Heart right ventricle (tissue), 16 donors: ENCODE results near the gene CTSA. TPM values are rescaled to one million over a fixed set of nuclear protein-coding genes. Genes with fewer than 3 reads are reported as not detected.

Experiments used
- ATAC-seq, 8 donors: fragments of 200-7000 bp; cut with Tn5 transposase; one replicate each; pipeline ENCODE4 v1.9.1; 2020; ENCODE audit warnings: mild to moderate bottlenecking in 8 of 8, moderate library complexity in 8 of 8, moderate number of reproducible peaks in 1 of 8
- DNase-seq, 2 donors: peaks; one replicate each; pipeline ENCODE4 v3.0.0-alpha.2; 2020
- H3K27ac ChIP-seq, 10 donors: fragments of 200-600 bp; sonication (generic) in 2 of 10; one replicate each; pipeline versions ENCODE4 v1.5.0 to v1.8.0; 2020 to 2022; ENCODE audit warnings: mild to moderate bottlenecking in 3 of 10
- H3K27me3 ChIP-seq, 7 donors: fragments of 200-600 bp; one replicate each; pipeline ENCODE4 v1.8.0; 2021 to 2022; ENCODE audit warnings: mild to moderate bottlenecking in 2 of 7
- H3K36me3 ChIP-seq, 9 donors: fragments of 200-600 bp; sonication (generic) in 1 of 9; one replicate each; pipeline versions ENCODE4 v1.5.0 to v1.8.0; 2020 to 2022; ENCODE audit warnings: mild to moderate bottlenecking in 2 of 9
- H3K4me1 ChIP-seq, 9 donors: fragments of 200-600 bp; sonication (generic) in 1 of 9; one replicate each; pipeline versions ENCODE4 v1.5.0 to v1.8.0; 2020 to 2022; ENCODE audit warnings: mild to moderate bottlenecking in 4 of 9
- H3K4me3 ChIP-seq, 10 donors: fragments of 200-600 bp; sonication (generic) in 2 of 10; one replicate each; pipeline versions ENCODE4 v1.5.0 to v1.8.0; 2020 to 2022; ENCODE audit warnings: mild to moderate bottlenecking in 7 of 10, moderate library complexity in 2 of 10
- H3K9me3 ChIP-seq, 11 donors: fragments of 200-600 bp in 10 of 11; sonication (generic) in 2 of 11; one replicate each; pipeline versions ENCODE4 v1.5.0 to v1.8.0; 2013 to 2022; ENCODE audit warnings: mild to moderate bottlenecking in 2 of 11, control low read depth in 1 of 11, moderate library complexity in 1 of 11
- WGBS, 2 donors: extraction: QIAGEN DNeasy Blood & Tissue Kit; methylation state at CpG; one replicate each; pipeline ENCODE4 v1.1.7; 2013; ENCODE audit warnings: inconsistent platforms in 1 of 2; 5-methylcytosine and 5-hydroxymethylcytosine counted together
- intact Hi-C, 10 donors: fragments of 100-400 bp; cut with DNase I; formaldehyde crosslinking; loops; one replicate each; pipeline versions ENCODE4 v1.11.1 to v1.14.2; 2022
- polyA plus RNA-seq, 2 donors: library from polyadenylated mRNA; stranded (reverse); fragments of 200-250 nt; gene quantifications; one replicate each; pipeline ENCODE4 v1.2.3, GENCODE V29; 2013
- total RNA-seq, 10 donors: library from RNA; stranded (reverse); fragmentation: NEBNext Ultra II Directional in 3 of 10; extraction: Animal tissue kit (Norgen Biotek cat#: 25700) in 3 of 10; gene quantifications; one replicate each; pipeline versions ENCODE4 v1.2.1 to v1.2.4, GENCODE V29; 2021 to 2023
- TF ChIP-seq, protein P1 (sequence below), 9 donors: fragments of 200-600 bp; sonication (generic) in 2 of 9; IDR thresholded peaks; one replicate each; pipeline versions ENCODE4 v1.5.0 to v1.8.0; 2021 to 2022; ENCODE audit warnings: antibody characterized with exemption in 9 of 9, mild to moderate bottlenecking in 5 of 9, moderate library complexity in 1 of 9
- donor health status: Arrhythmogenic right ventricular cardiomyopathy.
- donor health status: ischemic (EF 13 %, LVEDD 7.1; RV severe dilation, severe dysfunction).
- donor health status: healthy with polysubstance abuse.
- donor health status: DM: no; HTN: yes; CAD: no.
- donor health status: DM: no; HTN: no; CAD: no.
- donor health status: ischemic (EF 25% LVEDD 6.9; RV normal size, moderate dysfunction).
- donor health status: ischemic (EF 25% LVEDD 5.7; RV mildly dilated, moderate dysfunction).
- donor health status: healthy.
- donor health status: DM: yes; HTN: yes; CAD: no.
- donor health status: Ischemic cardiomyopathy.
- donor health status: ischemic (EF 35%, LVEDD 5.7; RV mildly dilated, moderate dysfunction).
- donor health status: nonischemic (EF 11% LVEDD 7.7; RV severe dilation, severe dysfunction).
- donor health status: DM: yes; HTN: yes; CAD: no.
- donor health status: PGD.
- donor health status: ischemic (EF 29% LVEDD 5.4; RV normal size, mild dysfunction).
- donor health status: nonischemic (EF 23%, LVEDD 6.1; RV moderate dilation, normal function).

The CTSA gene
- total and polyA plus RNA-seq, 12 donors, result 75.1 to 173 (median 102) TPM

GRCh38 chr20:45917790-45918141 lies 26.6 kb downstream of the CTSA start:
- H3K4me3 ChIP-seq, result no peak overlapping the region
- TF ChIP-seq, protein P1, sequence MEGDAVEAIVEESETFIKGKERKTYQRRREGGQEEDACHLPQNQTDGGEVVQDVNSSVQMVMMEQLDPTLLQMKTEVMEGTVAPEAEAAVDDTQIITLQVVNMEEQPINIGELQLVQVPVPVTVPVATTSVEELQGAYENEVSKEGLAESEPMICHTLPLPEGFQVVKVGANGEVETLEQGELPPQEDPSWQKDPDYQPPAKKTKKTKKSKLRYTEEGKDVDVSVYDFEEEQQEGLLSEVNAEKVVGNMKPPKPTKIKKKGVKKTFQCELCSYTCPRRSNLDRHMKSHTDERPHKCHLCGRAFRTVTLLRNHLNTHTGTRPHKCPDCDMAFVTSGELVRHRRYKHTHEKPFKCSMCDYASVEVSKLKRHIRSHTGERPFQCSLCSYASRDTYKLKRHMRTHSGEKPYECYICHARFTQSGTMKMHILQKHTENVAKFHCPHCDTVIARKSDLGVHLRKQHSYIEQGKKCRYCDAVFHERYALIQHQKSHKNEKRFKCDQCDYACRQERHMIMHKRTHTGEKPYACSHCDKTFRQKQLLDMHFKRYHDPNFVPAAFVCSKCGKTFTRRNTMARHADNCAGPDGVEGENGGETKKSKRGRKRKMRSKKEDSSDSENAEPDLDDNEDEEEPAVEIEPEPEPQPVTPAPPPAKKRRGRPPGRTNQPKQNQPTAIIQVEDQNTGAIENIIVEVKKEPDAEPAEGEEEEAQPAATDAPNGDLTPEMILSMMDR (IDR thresholded peaks at IDR 0.05), result no peak
- ATAC-seq, result peak in 7 of 8 donors; percentile 5 to 63 (median 36)
- no peaks in the 10 kb centered on the region for H3K27me3 ChIP-seq
- no peaks in the 10 kb centered on the region for H3K36me3 ChIP-seq
- intact Hi-C loops, result no loop called here
- peak overlapping the region; percentile 50 to 86 (median 79) for H3K27ac ChIP-seq
- WGBS, 2 donors, result 52 to 61% methylated on average over 5 of the region's 5 CpGs
- DNase-seq, result peak in 1 of 2 donors; percentile 58
- peaks cover 5 to 86% (median 46%) of the 10 kb centered on the region in 9 donors for H3K4me1 ChIP-seq
- H3K9me3 ChIP-seq, result no peaks in the 10 kb centered on the region

DNA sequence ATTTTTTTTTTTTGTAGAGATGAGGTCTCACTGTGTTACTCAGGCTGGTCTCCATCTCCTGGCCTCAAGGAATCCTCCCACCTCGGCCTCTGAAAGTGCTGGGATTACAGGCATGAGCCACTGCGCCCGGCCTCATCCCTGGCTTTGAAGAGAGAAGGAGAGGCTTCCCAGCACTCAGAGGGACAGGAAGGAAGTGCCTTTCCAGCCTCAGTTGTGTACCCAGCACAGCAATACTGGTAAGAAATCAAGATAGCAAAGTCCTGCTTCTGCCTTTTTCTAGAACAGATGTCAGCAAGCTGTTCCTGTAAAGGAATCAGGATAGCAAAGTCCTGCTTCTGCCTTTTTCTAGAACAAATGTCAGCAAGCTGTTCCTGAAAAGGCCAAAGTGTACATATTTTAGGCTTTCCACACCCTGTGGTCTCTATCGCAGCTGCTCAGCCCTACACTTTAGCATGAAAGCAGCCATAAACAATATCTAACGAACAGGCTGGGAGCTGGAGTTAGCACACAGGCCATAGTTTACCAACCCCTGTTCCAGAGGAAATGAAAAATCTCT lies 27.1 kb downstream of the CTSA start:
- peak overlapping the region; percentile 54 to 86 (median 79) for H3K27ac ChIP-seq
- peak in 7 of 8 donors; percentile 20 to 63 (median 43) for ATAC-seq
- TF ChIP-seq, protein P1 (IDR thresholded peaks at IDR 0.05), result no peak
- no peak for DNase-seq
- H3K9me3 ChIP-seq, result no peaks in the 10 kb centered on the region
- H3K4me1 ChIP-seq, result peaks cover 5 to 84% (median 47%) of the 10 kb centered on the region in 9 donors
- no peaks in the 10 kb centered on the region for H3K36me3 ChIP-seq
- intact Hi-C loops, result no loop called here
- H3K4me3 ChIP-seq, result no peak overlapping the region
- WGBS, 2 donors, result 59 to 62% methylated on average over 5 of the region's 5 CpGs
- H3K27me3 ChIP-seq, result no peaks in the 10 kb centered on the region

GRCh38 chr20:45918779-45919537 lies 27.8 kb downstream of the CTSA start:
- 87 to 89% methylated on average over 12 of the region's 12 CpGs for WGBS, 2 donors
- H3K27ac ChIP-seq, result peak overlapping the region; percentile 54 to 86 (median 79)
- intact Hi-C loops, result no loop called here
- no peak overlapping the region for H3K4me3 ChIP-seq
- TF ChIP-seq, protein P1 (IDR thresholded peaks at IDR 0.05), result no peak
- H3K4me1 ChIP-seq, result peaks cover 5 to 84% (median 54%) of the 10 kb centered on the region in 9 donors
- H3K9me3 ChIP-seq, result no peaks in the 10 kb centered on the region
- DNase-seq (no peak), ATAC-seq (peak in 1 of 8 donors; percentile 5)
- H3K27me3 ChIP-seq, result no peaks in the 10 kb centered on the region
- no peaks in the 10 kb centered on the region for H3K36me3 ChIP-seq

DNA sequence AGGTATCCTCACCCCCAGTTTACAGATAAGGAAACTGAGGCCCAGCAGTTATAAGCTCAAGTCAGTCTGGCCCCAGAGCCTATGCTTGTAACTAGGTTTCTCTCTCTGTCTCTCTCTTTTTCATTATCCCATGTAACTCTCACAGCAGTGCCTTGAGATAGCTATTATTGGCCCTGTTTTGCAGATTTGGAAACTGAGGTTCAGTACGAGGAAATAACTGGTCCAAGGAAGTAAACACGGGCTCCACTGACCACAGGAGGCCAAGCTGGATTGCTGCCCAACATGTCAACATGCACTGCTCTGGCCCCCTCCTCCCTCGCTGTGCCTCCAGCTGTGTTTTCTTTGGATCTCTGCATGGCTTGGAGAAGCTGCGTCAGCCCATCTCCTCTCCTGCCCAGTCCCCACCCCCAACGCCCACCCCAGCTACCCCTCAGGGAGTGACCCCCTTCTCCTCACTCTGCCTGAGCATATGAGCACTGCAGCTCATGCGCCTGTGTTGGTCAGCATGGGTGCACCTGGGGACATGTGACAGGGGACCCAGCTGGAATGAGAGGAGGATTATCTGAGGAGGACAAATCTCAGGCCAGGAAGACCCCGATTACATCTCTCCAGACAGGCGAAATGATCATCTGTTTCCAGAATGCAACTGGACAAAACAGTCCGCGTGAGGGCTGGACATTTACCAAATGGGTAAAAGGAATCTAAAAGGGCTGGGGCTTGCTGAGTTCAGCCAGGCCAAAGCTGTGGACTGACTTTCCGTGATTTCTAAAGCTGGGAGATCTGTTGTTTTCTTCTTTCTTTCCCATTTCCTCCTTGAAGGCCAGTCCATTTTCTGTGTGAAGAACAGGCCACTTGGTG lies 28.6 kb downstream of the CTSA start:
- WGBS, 2 donors, result 48 to 49% methylated on average over 11 of the region's 11 CpGs
- intact Hi-C loops, result no loop called here
- Histone ChIP-seq H3K4me1 (peaks cover 5 to 84% (median 62%) of the 10 kb centered on the region in 9 donors), H3K27ac (peak overlapping the region; percentile 54 to 86 (median 79)), H3K36me3 (no peaks in the 10 kb centered on the region), H3K9me3 (no peaks in the 10 kb centered on the region), H3K27me3 (no peaks in the 10 kb centered on the region), H3K4me3 (peak overlapping the region in 3 of 10 donors; percentile 4 to 18 (median 12))
- TF ChIP-seq, protein P1 (IDR thresholded peaks at IDR 0.05), result no peak
- DNase-seq, result peak; percentile 74 to 90
- peak; percentile 69 to 83 (median 78) for ATAC-seq
